MM.1S (cell line): ENCODE results near the gene HSPA1L.

Experiments
- EZH2 ChIP-seq: fragments of 300-600 bp; sonication (generic); optimal IDR thresholded peaks from 2 replicates; pipeline ENCODE3; 2017; ENCODE audit warnings: low read depth, mild to moderate bottlenecking, antibody characterized with exemption, low read length, mixed read lengths
- TF ChIP-seq, protein P1 (sequence below): fragments of 300-600 bp; sonication (generic); IDR thresholded peaks from 2 replicates; pipeline ENCODE4 v1.5.1; 2016; ENCODE audit warnings: antibody characterized with exemption, low read length, mixed read lengths

- TF ChIP-seq, protein P1, sequence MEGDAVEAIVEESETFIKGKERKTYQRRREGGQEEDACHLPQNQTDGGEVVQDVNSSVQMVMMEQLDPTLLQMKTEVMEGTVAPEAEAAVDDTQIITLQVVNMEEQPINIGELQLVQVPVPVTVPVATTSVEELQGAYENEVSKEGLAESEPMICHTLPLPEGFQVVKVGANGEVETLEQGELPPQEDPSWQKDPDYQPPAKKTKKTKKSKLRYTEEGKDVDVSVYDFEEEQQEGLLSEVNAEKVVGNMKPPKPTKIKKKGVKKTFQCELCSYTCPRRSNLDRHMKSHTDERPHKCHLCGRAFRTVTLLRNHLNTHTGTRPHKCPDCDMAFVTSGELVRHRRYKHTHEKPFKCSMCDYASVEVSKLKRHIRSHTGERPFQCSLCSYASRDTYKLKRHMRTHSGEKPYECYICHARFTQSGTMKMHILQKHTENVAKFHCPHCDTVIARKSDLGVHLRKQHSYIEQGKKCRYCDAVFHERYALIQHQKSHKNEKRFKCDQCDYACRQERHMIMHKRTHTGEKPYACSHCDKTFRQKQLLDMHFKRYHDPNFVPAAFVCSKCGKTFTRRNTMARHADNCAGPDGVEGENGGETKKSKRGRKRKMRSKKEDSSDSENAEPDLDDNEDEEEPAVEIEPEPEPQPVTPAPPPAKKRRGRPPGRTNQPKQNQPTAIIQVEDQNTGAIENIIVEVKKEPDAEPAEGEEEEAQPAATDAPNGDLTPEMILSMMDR: no peak
- TF ChIP-seq EZH2: no peak
These were observed 15.8 kb upstream of the HSPA1L start for GRCh38 chr6:31830886-31831335.
